ENCODE results near the gene MAJIN. TPM values are rescaled to one million over a fixed set of nuclear protein-coding genes. Genes with fewer than 3 reads are reported as not detected.

MAJIN gene
- total RNA-seq, 1 experiment from 2014 or later: not detected

GRCh38 chr11:64905516-64906313 lies 66.2 kb downstream of the MAJIN start:
- no TSS peak for BruUV-seq (replicated peaks)
- CTCF ChIA-PET: interaction anchor here (0.6 to 0.9 kb wide), 2 partner anchors 12 to 27 kb away, joined by 3 to 4 read pairs; no protein-coding TSS in a partner anchor
- no peaks in the 10 kb centered on the region for H3K9me3 Mint-ChIP-seq (ENCODE audit: unreplicated experiment)
- POLR2A ChIA-PET: no interaction called here
- H3K36me3 Mint-ChIP-seq (ENCODE audit: insufficient read depth, unreplicated experiment): peaks cover 46% of the 10 kb centered on the region
- H3K27ac Mint-ChIP-seq (ENCODE audit: low read depth, unreplicated experiment): no peak overlapping the region
- H3K4me1 Mint-ChIP-seq (ENCODE audit: insufficient read depth, unreplicated experiment): no peaks in the 10 kb centered on the region
- no peak for TF ChIP-seq CTCF (IDR thresholded peaks at IDR 0.05; ENCODE audit: unreplicated experiment)
- DNase-seq (ENCODE audit: unreplicated experiment): no peak
- intact Hi-C loops (cut with micrococcal nuclease): no loop called here
- no peaks in the 10 kb centered on the region for H3K27me3 Mint-ChIP-seq (ENCODE audit: insufficient read depth, unreplicated experiment)
- H3K4me3 Mint-ChIP-seq (ENCODE audit: unreplicated experiment): no peak overlapping the region

- no peaks in the 10 kb centered on the region for H3K27me3 Mint-ChIP-seq (ENCODE audit: insufficient read depth, unreplicated experiment)
- CTCF ChIA-PET: interaction anchor here (0.6 to 1.1 kb wide), 3 partner anchors 13 to 103 kb away, joined by 3 read pairs; no protein-coding TSS in a partner anchor
- BruUV-seq (replicated peaks): no TSS peak
These were observed 68.5 kb downstream of the MAJIN start for GRCh38 chr11:64903291-64903833.

GRCh38 chr11:64902102-64902900 lies 69.6 kb downstream of the MAJIN start:
- H3K4me3 Mint-ChIP-seq (ENCODE audit: unreplicated experiment): no peak overlapping the region
- no TSS peak for BruUV-seq (replicated peaks)
- CTCF ChIA-PET: interaction anchor here (0.7 to 1.6 kb wide), 4 partner anchors 9 to 103 kb away, joined by 3 to 8 read pairs (median 4); no protein-coding TSS in a partner anchor
- no peak overlapping the region for H3K27ac Mint-ChIP-seq (ENCODE audit: low read depth, unreplicated experiment)
- intact Hi-C loops (cut with micrococcal nuclease): no loop called here
- no peaks in the 10 kb centered on the region for H3K27me3 Mint-ChIP-seq (ENCODE audit: insufficient read depth, unreplicated experiment)
- no peak for TF ChIP-seq CTCF (IDR thresholded peaks at IDR 0.05; ENCODE audit: unreplicated experiment)
- H3K36me3 Mint-ChIP-seq (ENCODE audit: insufficient read depth, unreplicated experiment): peaks cover 38% of the 10 kb centered on the region
- POLR2A ChIA-PET: no interaction called here
- H3K9me3 Mint-ChIP-seq (ENCODE audit: unreplicated experiment): no peaks in the 10 kb centered on the region
- H3K4me1 Mint-ChIP-seq (ENCODE audit: insufficient read depth, unreplicated experiment): peaks cover 6% of the 10 kb centered on the region
- DNase-seq (ENCODE audit: unreplicated experiment): no peak

More at GRCh38 chr11:64903291-64903833, 68.5 kb downstream of the MAJIN start:
- no peaks in the 10 kb centered on the region for H3K9me3 Mint-ChIP-seq (ENCODE audit: unreplicated experiment)
- TF ChIP-seq CTCF (IDR thresholded peaks at IDR 0.05; ENCODE audit: unreplicated experiment): no peak
- DNase-seq (ENCODE audit: unreplicated experiment): no peak
- H3K36me3 Mint-ChIP-seq (ENCODE audit: insufficient read depth, unreplicated experiment): peaks cover 44% of the 10 kb centered on the region
- H3K4me1 Mint-ChIP-seq (ENCODE audit: insufficient read depth, unreplicated experiment): peaks cover 6% of the 10 kb centered on the region
- H3K4me3 Mint-ChIP-seq (ENCODE audit: unreplicated experiment): no peak overlapping the region
- POLR2A ChIA-PET: no interaction called here
- intact Hi-C loops (cut with micrococcal nuclease): no loop called here
- no peak overlapping the region for H3K27ac Mint-ChIP-seq (ENCODE audit: low read depth, unreplicated experiment)

GRCh38 chr11:64900774-64901173 lies 71.1 kb downstream of the MAJIN start:
- POLR2A ChIA-PET: interaction anchor here (0.6 to 1.6 kb wide), 4 partner anchors 22 to 116 kb away, joined by 3 to 4 read pairs (median 3); partner anchors contain the start of gene EHD1
- BruUV-seq (replicated peaks): no TSS peak
- intact Hi-C loops (cut with micrococcal nuclease): no loop called here
- Mint-ChIP-seq H3K36me3 (ENCODE audit: insufficient read depth, unreplicated experiment) (peaks cover 38% of the 10 kb centered on the region), H3K27ac (ENCODE audit: low read depth, unreplicated experiment) (no peak overlapping the region), H3K27me3 (ENCODE audit: insufficient read depth, unreplicated experiment) (no peaks in the 10 kb centered on the region), H3K4me3 (ENCODE audit: unreplicated experiment) (no peak overlapping the region), H3K9me3 (ENCODE audit: unreplicated experiment) (no peaks in the 10 kb centered on the region), H3K4me1 (ENCODE audit: insufficient read depth, unreplicated experiment) (peaks cover 6% of the 10 kb centered on the region)
- no peak for TF ChIP-seq CTCF (IDR thresholded peaks at IDR 0.05; ENCODE audit: unreplicated experiment)
- no peak for DNase-seq (ENCODE audit: unreplicated experiment)
- CTCF ChIA-PET: interaction anchor here (0.6 to 1.2 kb wide), 3 partner anchors 13 to 112 kb away, joined by 3 to 8 read pairs (median 3); no protein-coding TSS in a partner anchor

All from MCF 10A (cell line).